ENCODE measurements around the gene NUP98.
"Not testable (repeated sequence)": the region's sequence is repeated elsewhere in the genome, so short reads cannot be mapped to it uniquely, and the experiment has no call there.

The NUP98 gene

GRCh38 chr11:3782963-3783362 lies 14.4 kb downstream of the NUP98 start:
- ATAC-seq (ENCODE audit: low read depth) (no peak), DNase-seq (ENCODE audit: low spot score) (no peak)
- H3K4me1 ChIP-seq (ENCODE audit: insufficient read depth, poor library complexity, severe bottlenecking), result peaks cover 20% of the 10 kb centered on the region
- H3K36me3 ChIP-seq (ENCODE audit: low read depth), result peaks cover 53% of the 10 kb centered on the region
- no peaks in the 10 kb centered on the region for H3K27me3 ChIP-seq (ENCODE audit: insufficient read depth, poor library complexity, severe bottlenecking)
- no peak for TF ChIP-seq CTCF (IDR thresholded peaks at IDR 0.05; ENCODE audit: poor library complexity, severe bottlenecking)
- H3K9me3 ChIP-seq (ENCODE audit: severe bottlenecking), result no peaks in the 10 kb centered on the region
- no peak overlapping the region for H3K27ac ChIP-seq (ENCODE audit: poor library complexity, severe bottlenecking)
- no peak overlapping the region for H3K4me3 ChIP-seq (ENCODE audit: severe bottlenecking)

DNA sequence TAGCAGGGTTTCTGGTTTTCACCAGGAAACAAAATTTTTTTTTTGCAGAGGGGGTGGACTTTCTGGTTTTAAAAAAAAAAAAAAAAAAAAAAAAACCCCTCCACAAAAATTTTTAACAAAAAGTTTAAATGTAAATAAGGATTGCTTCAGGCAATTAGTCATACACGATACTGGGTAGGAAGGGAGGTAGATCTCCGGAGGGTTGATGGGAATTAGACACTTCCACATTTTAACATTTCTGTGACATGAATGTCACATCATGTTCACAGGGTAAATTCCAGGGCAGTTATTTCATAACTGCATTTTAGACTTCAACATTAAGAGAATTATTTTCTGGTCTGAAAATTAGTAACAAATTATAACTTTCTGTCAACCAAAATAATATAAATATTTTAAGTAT lies 15.9 kb downstream of the NUP98 start:
- H3K27ac ChIP-seq (ENCODE audit: poor library complexity, severe bottlenecking), result peak overlapping the region; percentile 21
- no peaks in the 10 kb centered on the region for H3K27me3 ChIP-seq (ENCODE audit: insufficient read depth, poor library complexity, severe bottlenecking)
- TF ChIP-seq CTCF (IDR thresholded peaks at IDR 0.05; ENCODE audit: poor library complexity, severe bottlenecking), result no peak
- H3K36me3 ChIP-seq (ENCODE audit: low read depth), result peaks cover 66% of the 10 kb centered on the region
- no peak overlapping the region for H3K4me3 ChIP-seq (ENCODE audit: severe bottlenecking)
- no peaks in the 10 kb centered on the region for H3K9me3 ChIP-seq (ENCODE audit: severe bottlenecking)
- peaks cover 16% of the 10 kb centered on the region for H3K4me1 ChIP-seq (ENCODE audit: insufficient read depth, poor library complexity, severe bottlenecking)
- DNase-seq (ENCODE audit: low spot score) (no peak), ATAC-seq (ENCODE audit: low read depth) (peak; percentile 51; the same call in 1 of the 3 replicates)

GRCh38 chr11:3775736-3776406 lies 21.5 kb downstream of the NUP98 start:
- Histone ChIP-seq H3K27ac (ENCODE audit: poor library complexity, severe bottlenecking) (no peak overlapping the region), H3K4me3 (ENCODE audit: severe bottlenecking) (no peak overlapping the region), H3K4me1 (ENCODE audit: insufficient read depth, poor library complexity, severe bottlenecking) (no peaks in the 10 kb centered on the region), H3K9me3 (ENCODE audit: severe bottlenecking) (no peaks in the 10 kb centered on the region), H3K36me3 (ENCODE audit: low read depth) (peaks cover 94% of the 10 kb centered on the region), H3K27me3 (ENCODE audit: insufficient read depth, poor library complexity, severe bottlenecking) (no peaks in the 10 kb centered on the region)
- DNase-seq (ENCODE audit: low spot score) (no peak), ATAC-seq (ENCODE audit: low read depth) (no peak)
- TF ChIP-seq CTCF (IDR thresholded peaks at IDR 0.05; ENCODE audit: poor library complexity, severe bottlenecking), result no peak

- Histone ChIP-seq H3K27me3 (ENCODE audit: insufficient read depth, poor library complexity, severe bottlenecking) (no peaks in the 10 kb centered on the region), H3K4me1 (ENCODE audit: insufficient read depth, poor library complexity, severe bottlenecking) (no peaks in the 10 kb centered on the region), H3K9me3 (ENCODE audit: severe bottlenecking) (no peaks in the 10 kb centered on the region), H3K36me3 (ENCODE audit: low read depth) (peaks cover 93% of the 10 kb centered on the region), H3K4me3 (ENCODE audit: severe bottlenecking) (no peak overlapping the region), H3K27ac (ENCODE audit: poor library complexity, severe bottlenecking) (no peak overlapping the region)
- ATAC-seq (ENCODE audit: low read depth), result no peak
- DNase-seq (ENCODE audit: low spot score), result no peak
- TF ChIP-seq CTCF (IDR thresholded peaks at IDR 0.05; ENCODE audit: poor library complexity, severe bottlenecking), result peak; percentile 18
Observed at GRCh38 chr11:3773180-3773579, 24.2 kb downstream of the NUP98 start.

GRCh38 chr11:3767536-3767935 lies 29.8 kb downstream of the NUP98 start:
- no peak for TF ChIP-seq CTCF (IDR thresholded peaks at IDR 0.05; ENCODE audit: poor library complexity, severe bottlenecking)

GRCh38 chr11:3766836-3767235 lies 30.5 kb downstream of the NUP98 start:
- not testable (repeated sequence) for DNase-seq (ENCODE audit: low spot score); H3K27ac ChIP-seq (ENCODE audit: poor library complexity, severe bottlenecking); H3K9me3 ChIP-seq (ENCODE audit: severe bottlenecking); H3K4me3 ChIP-seq (ENCODE audit: severe bottlenecking); ATAC-seq (ENCODE audit: low read depth); H3K4me1 ChIP-seq (ENCODE audit: insufficient read depth, poor library complexity, severe bottlenecking); H3K27me3 ChIP-seq (ENCODE audit: insufficient read depth, poor library complexity, severe bottlenecking)
- peaks cover 95% of the 10 kb centered on the region for H3K36me3 ChIP-seq (ENCODE audit: low read depth)

More at GRCh38 chr11:3767536-3767935, 29.8 kb downstream of the NUP98 start:
- Histone ChIP-seq H3K4me3 (ENCODE audit: severe bottlenecking) (no peak overlapping the region), H3K9me3 (ENCODE audit: severe bottlenecking) (no peaks in the 10 kb centered on the region), H3K36me3 (ENCODE audit: low read depth) (peaks cover 96% of the 10 kb centered on the region), H3K27me3 (ENCODE audit: insufficient read depth, poor library complexity, severe bottlenecking) (no peaks in the 10 kb centered on the region), H3K27ac (ENCODE audit: poor library complexity, severe bottlenecking) (no peak overlapping the region), H3K4me1 (ENCODE audit: insufficient read depth, poor library complexity, severe bottlenecking) (no peaks in the 10 kb centered on the region)
- no peak for DNase-seq (ENCODE audit: low spot score)
- no peak for ATAC-seq (ENCODE audit: low read depth)
